Progenitor cell of endocrine pancreas (in vitro differentiated cells): ENCODE results near the gene SERF2. TPM values are rescaled to one million over a fixed set of nuclear protein-coding genes. Genes with fewer than 3 reads are reported as not detected.
"Not testable (repeated sequence)": the region's sequence is repeated elsewhere in the genome, so short reads cannot be mapped to it uniquely, and the experiment has no call there.

ENCODE experiments used
- DNase-seq: peaks from one replicate; pipeline ENCODE4 v3.0.0; 2021; ENCODE audit warnings: low spot score; ENCODE audit not compliant: unreplicated experiment
- H3K27ac Mint-ChIP-seq: 2 replicates; pipeline ENCODE4 v1.8.0; 2021; ENCODE audit warnings: mild to moderate bottlenecking, moderate library complexity, mixed read lengths
- H3K27me3 Mint-ChIP-seq: 2 replicates; pipeline ENCODE4 v1.8.0; 2021; ENCODE audit warnings: mixed read lengths
- H3K36me3 Mint-ChIP-seq: 2 replicates; pipeline ENCODE4 v1.8.0; 2022; ENCODE audit warnings: mixed read lengths; ENCODE audit not compliant: insufficient read depth
- H3K4me1 Mint-ChIP-seq: 2 replicates; pipeline ENCODE4 v1.8.0; 2021; ENCODE audit warnings: low read depth, mixed read lengths
- H3K4me3 Mint-ChIP-seq: 2 replicates; pipeline ENCODE4 v1.8.0; 2021; ENCODE audit warnings: low read depth, mild to moderate bottlenecking, moderate library complexity, mixed read lengths
- H3K9me3 Mint-ChIP-seq: 2 replicates; pipeline ENCODE4 v1.8.0; 2021; ENCODE audit warnings: low read depth, mixed read lengths
- CTCF ChIP-seq: fragments of 200-600 bp; sonication (generic); IDR thresholded peaks from one replicate; pipeline ENCODE4 v1.5.0; 2021; ENCODE audit warnings: antibody characterized with exemption, mild to moderate bottlenecking; ENCODE audit not compliant: unreplicated experiment
- total RNA-seq: library from RNA; stranded (reverse); gene quantifications from 2 replicates; pipeline ENCODE4 v1.2.1, GENCODE V29; 2021

The SERF2 gene
- total RNA-seq, 1 donor from 2014 or later: 612 TPM

DNA sequence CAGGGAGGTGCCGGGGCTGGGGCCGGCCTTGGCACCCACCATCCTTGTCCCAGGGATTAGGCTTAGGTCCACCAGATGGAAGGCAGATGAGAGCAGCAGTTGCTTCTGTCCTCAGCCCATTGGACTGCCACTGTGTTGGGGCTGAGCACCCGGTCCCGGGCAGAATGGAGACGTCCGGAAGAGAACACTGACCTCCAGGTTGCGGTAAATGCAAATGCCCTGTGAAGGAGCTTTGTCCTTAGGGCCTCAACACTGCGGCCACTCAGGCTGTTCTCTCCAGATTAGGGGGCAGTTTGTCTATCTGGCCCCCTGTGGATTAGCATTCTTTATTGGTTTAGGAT is 7.8 kb downstream of the SERF2 start, which contains the start of gene SERINC4:
Gene SERINC4, minus strand, starts transcription at position 276 of the 341 bp plus-strand sequence. Its CDS starts 234 bp downstream, at position 42.
- Mint-ChIP-seq H3K4me1 (peaks cover 16% of the 10 kb centered on the region), H3K36me3 (peaks cover 17% of the 10 kb centered on the region), H3K27ac (peak within 1 kb of the TSS; percentile 98), H3K4me3 (peak within 1 kb of the TSS; percentile 100), H3K27me3 (no peaks in the 10 kb centered on the region), H3K9me3 (no peaks in the 10 kb centered on the region)
- TF ChIP-seq CTCF: no peak
- no peak for DNase-seq

- H3K9me3 Mint-ChIP-seq: no peaks in the 10 kb centered on the region
Observed at GRCh38 chr15:43800286-43801141, 8.4 kb downstream of the SERF2 start, which contains the start of gene HYPK. Gene HYPK (plus strand): TSS chr15:43800599. CDS start chr15:43800623, 24 bp downstream.

DNA sequence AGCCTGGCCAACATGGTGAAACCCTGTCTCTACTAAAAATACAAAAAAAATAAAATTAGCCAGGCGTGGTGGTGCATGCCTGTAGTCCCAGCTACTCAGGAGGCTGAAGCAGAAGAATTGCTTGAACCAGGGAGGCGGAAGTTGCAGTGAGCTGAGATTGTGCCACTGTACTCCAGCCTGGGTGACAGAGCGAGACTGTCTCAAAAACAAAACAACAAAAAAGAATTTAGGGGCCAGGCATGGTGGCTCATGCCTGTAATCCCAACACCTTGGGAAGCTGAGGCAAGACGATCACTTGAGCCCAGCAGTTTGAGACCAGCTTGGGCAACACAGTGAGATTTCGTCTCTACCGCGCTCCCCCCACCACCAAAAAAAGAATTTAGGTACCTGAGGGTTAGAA is 10.6 kb downstream of the SERF2 start:
- Mint-ChIP-seq H3K36me3 (peaks cover 22% of the 10 kb centered on the region), H3K4me1 (peaks cover 16% of the 10 kb centered on the region)
- not testable (repeated sequence) for DNase-seq, H3K9me3 Mint-ChIP-seq, H3K27ac Mint-ChIP-seq, H3K27me3 Mint-ChIP-seq, H3K4me3 Mint-ChIP-seq

More at GRCh38 chr15:43800286-43801141, 8.4 kb downstream of the SERF2 start, which contains the start of gene HYPK:
- Mint-ChIP-seq H3K27me3 (no peaks in the 10 kb centered on the region), H3K27ac (peak within 1 kb of the TSS; percentile 98), H3K4me1 (peaks cover 16% of the 10 kb centered on the region), H3K36me3 (peaks cover 17% of the 10 kb centered on the region), H3K4me3 (peak within 1 kb of the TSS; percentile 100)
- peak; percentile 65 for DNase-seq
- TF ChIP-seq CTCF: no peak

GRCh38 chr15:43808435-43808950 is 16.4 kb downstream of the SERF2 start:
- H3K27me3 Mint-ChIP-seq: no peaks in the 10 kb centered on the region
- no peaks in the 10 kb centered on the region for H3K4me1 Mint-ChIP-seq
- no peaks in the 10 kb centered on the region for H3K9me3 Mint-ChIP-seq
- peaks cover 27% of the 10 kb centered on the region for H3K36me3 Mint-ChIP-seq
- TF ChIP-seq CTCF: no peak
- H3K27ac Mint-ChIP-seq: no peak overlapping the region
- no peak for DNase-seq
- no peak overlapping the region for H3K4me3 Mint-ChIP-seq

- no peaks in the 10 kb centered on the region for H3K9me3 Mint-ChIP-seq
- peaks cover 28% of the 10 kb centered on the region for H3K36me3 Mint-ChIP-seq
Observed at GRCh38 chr15:43808960-43809678, 17.0 kb downstream of the SERF2 start.

GRCh38 chr15:43815064-43815463 is 22.9 kb downstream of the SERF2 start:
- not testable (repeated sequence) for H3K27ac Mint-ChIP-seq

More at GRCh38 chr15:43808960-43809678, 17.0 kb downstream of the SERF2 start:
- Mint-ChIP-seq H3K4me3 (no peak overlapping the region), H3K27ac (no peak overlapping the region), H3K27me3 (no peaks in the 10 kb centered on the region), H3K4me1 (no peaks in the 10 kb centered on the region)
- DNase-seq: no peak
- no peak for TF ChIP-seq CTCF

More at GRCh38 chr15:43815064-43815463, 22.9 kb downstream of the SERF2 start:
- not testable (repeated sequence) for H3K27me3 Mint-ChIP-seq, H3K9me3 Mint-ChIP-seq, H3K4me1 Mint-ChIP-seq, DNase-seq, H3K4me3 Mint-ChIP-seq
- H3K36me3 Mint-ChIP-seq: peaks cover 21% of the 10 kb centered on the region
